GM19328 (cell line): ENCODE measurements around the gene EFTUD2.
"Not testable (repeated sequence)": the region's sequence is repeated elsewhere in the genome, so short reads cannot be mapped to it uniquely, and the experiment has no call there.

Experiments used
- ATAC-seq: cut with Tn5 transposase; IDR thresholded peaks from one replicate; pipeline ENCODE4 v1.9.1; 2021; ENCODE audit warnings: mild to moderate bottlenecking, moderate library complexity; ENCODE audit not compliant: unreplicated experiment

The EFTUD2 gene

GRCh38 chr17:44818508-44818907 lies 80.7 kb downstream of the EFTUD2 start:
- ATAC-seq, result not testable (repeated sequence)

GRCh38 chr17:44812263-44812662 lies 87.0 kb downstream of the EFTUD2 start:
- no peak for ATAC-seq

- ATAC-seq, result not testable (repeated sequence)
Observed at GRCh38 chr17:44808656-44809388, 90.4 kb downstream of the EFTUD2 start.

- no peak for ATAC-seq
Observed at GRCh38 chr17:44808156-44808555, 91.1 kb downstream of the EFTUD2 start.

GRCh38 chr17:44807817-44808155 lies 91.5 kb downstream of the EFTUD2 start:
- no peak for ATAC-seq

- no peak for ATAC-seq
Observed at GRCh38 chr17:44807093-44807816, 92.0 kb downstream of the EFTUD2 start.

GRCh38 chr17:44804302-44805089 lies 94.7 kb downstream of the EFTUD2 start:
- no peak for ATAC-seq

GRCh38 chr17:44801880-44802279 lies 97.4 kb downstream of the EFTUD2 start:
- no peak for ATAC-seq
